Ishikawa (cell line): ENCODE data around the gene IRAK2.

Experiments used
- CEBPB ChIP-seq: IDR thresholded peaks from 2 replicates; pipeline ENCODE4 v1.6.1; 2012
- CREB1 ChIP-seq: IDR thresholded peaks from 2 replicates; pipeline ENCODE4 v1.6.1; 2012; ENCODE audit warnings: low read depth
- EGR1 ChIP-seq: IDR thresholded peaks from 2 replicates; pipeline ENCODE4 v1.6.1; 2012
- EP300 ChIP-seq: IDR thresholded peaks from 2 replicates; pipeline ENCODE4 v1.6.1; 2012; ENCODE audit warnings: borderline replicate concordance
- FOXM1 ChIP-seq: IDR thresholded peaks from 2 replicates; pipeline ENCODE4 v1.6.1; 2012; ENCODE audit warnings: low read depth, borderline replicate concordance
- MAX ChIP-seq: IDR thresholded peaks from 2 replicates; pipeline ENCODE4 v1.6.1; 2012
- NFIC ChIP-seq: IDR thresholded peaks from 2 replicates; pipeline ENCODE4 v1.6.1; 2012
- RAD21 ChIP-seq: IDR thresholded peaks from 2 replicates; pipeline ENCODE4 v1.6.1; 2012; ENCODE audit warnings: low read depth
- REST ChIP-seq: IDR thresholded peaks from 2 replicates; pipeline ENCODE4 v1.6.1; 2012; ENCODE audit warnings: low read depth, mild to moderate bottlenecking
- TAF1 ChIP-seq: IDR thresholded peaks from 2 replicates; pipeline ENCODE4 v1.6.1; 2012; ENCODE audit warnings: low read depth, mild to moderate bottlenecking
- TCF12 ChIP-seq: IDR thresholded peaks from 2 replicates; pipeline ENCODE4 v1.6.1; 2012; ENCODE audit warnings: low read depth
- TEAD4 ChIP-seq: IDR thresholded peaks from 2 replicates; pipeline ENCODE4 v1.6.1; 2012
- USF1 ChIP-seq: IDR thresholded peaks from 2 replicates; pipeline ENCODE4 v1.6.1; 2012
- YY1 ChIP-seq: IDR thresholded peaks from 2 replicates; pipeline ENCODE4 v1.6.1; 2012; ENCODE audit warnings: low read depth
- ZBTB7A ChIP-seq: IDR thresholded peaks from 2 replicates; pipeline ENCODE4 v1.6.1; 2012; ENCODE audit warnings: low read depth

IRAK2 gene

GRCh38 chr3:10137178-10137577 lies 27.5 kb upstream of the IRAK2 start:
- TF ChIP-seq MAX: no peak
- no peak for TF ChIP-seq TAF1
- no peak for TF ChIP-seq USF1
- TF ChIP-seq YY1: no peak
- no peak for TF ChIP-seq REST

GRCh38 chr3:10140996-10141546 lies 23.6 kb upstream of the IRAK2 start:
- TF ChIP-seq TEAD4 (no peak), EP300 (no peak), CREB1 (no peak), CEBPB (no peak), MAX (no peak), YY1 (no peak), TCF12 (no peak), NFIC (no peak), TAF1 (no peak), RAD21 (no peak), USF1 (no peak)

- TF ChIP-seq EGR1 (no peak), NFIC (no peak), USF1 (no peak), CEBPB (no peak), TAF1 (no peak), CREB1 (no peak), FOXM1 (no peak), TEAD4 (no peak), TCF12 (no peak), EP300 (no peak), YY1 (no peak), ZBTB7A (no peak), RAD21 (no peak), REST (no peak), MAX (no peak)
Observed at GRCh38 chr3:10142707-10143560, 21.8 kb upstream of the IRAK2 start.

- TF ChIP-seq TCF12 (no peak), TEAD4 (no peak), CREB1 (no peak), CEBPB (no peak), USF1 (no peak), REST (no peak), EGR1 (no peak), RAD21 (no peak), ZBTB7A (no peak), EP300 (no peak), NFIC (no peak), TAF1 (no peak), FOXM1 (no peak), YY1 (no peak), MAX (no peak)
Observed at GRCh38 chr3:10145685-10146084, 19.0 kb upstream of the IRAK2 start.
